ENCODE measurements around the gene RXFP2.

GRCh38 chr13:31719214-31719613, 20.1 kb upstream of the RXFP2 start:
- no peak for TF ChIP-seq MAX (IDR thresholded peaks at IDR 0.05; ENCODE audit: low read depth, low read length)
- TF ChIP-seq CTCF (IDR thresholded peaks at IDR 0.05; ENCODE audit: low read depth, low read length), result no peak
